Measurements from ENCODE around the gene ITCH. TPM values are rescaled to one million over a fixed set of nuclear protein-coding genes. Genes with fewer than 3 reads are reported as not detected.
"Not testable (repeated sequence)": the region's sequence is repeated elsewhere in the genome, so short reads cannot be mapped to it uniquely, and the experiment has no call there.

Gene ITCH
- polyA plus RNA-seq, 3 donors, result 13.3 to 26.6 (median 19.9) TPM

DNA sequence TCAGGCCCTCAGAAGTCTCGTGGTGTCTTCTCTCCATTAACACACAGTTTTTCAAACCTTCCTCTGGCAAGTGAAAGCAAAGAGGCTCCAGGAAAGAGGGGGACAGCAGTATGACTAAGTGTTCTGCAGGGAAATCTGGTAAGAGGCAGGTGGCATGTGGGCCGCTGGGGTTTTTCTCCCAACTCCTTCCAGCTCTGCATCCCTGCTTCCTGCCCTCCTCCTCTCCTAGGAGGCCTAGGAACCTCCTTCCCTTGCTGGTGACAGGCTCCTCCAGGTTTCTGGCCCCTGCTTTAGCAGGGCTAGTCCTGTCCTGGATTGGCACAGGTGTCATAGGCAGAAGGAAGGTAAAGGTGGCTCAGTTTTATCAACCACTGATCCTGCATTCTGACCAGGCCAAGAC, 7.6 kb upstream of the ITCH start:
- H3K27ac Mint-ChIP-seq, result no peak overlapping the region
- peaks cover 0 to 2% (median 0%) of the 10 kb centered on the region in 7 donors for H3K9me3 Mint-ChIP-seq
- no CpG with 5 or more reads among the region's 2 CpGs for WGBS (ENCODE audit: insufficient coverage)
- peaks cover 0 to 5% (median 4%) of the 10 kb centered on the region in 3 donors for H3K27me3 Mint-ChIP-seq (ENCODE audit: low read depth in 3 of 3)
- H3K4me2 ChIP-seq (replicated peaks; ENCODE audit: extremely low read depth, low read length, poor library complexity, severe bottlenecking), result no peak overlapping the region
- H3K4me1 Mint-ChIP-seq, result peaks cover 2% of the 10 kb centered on the region
- TF ChIP-seq, protein P1, sequence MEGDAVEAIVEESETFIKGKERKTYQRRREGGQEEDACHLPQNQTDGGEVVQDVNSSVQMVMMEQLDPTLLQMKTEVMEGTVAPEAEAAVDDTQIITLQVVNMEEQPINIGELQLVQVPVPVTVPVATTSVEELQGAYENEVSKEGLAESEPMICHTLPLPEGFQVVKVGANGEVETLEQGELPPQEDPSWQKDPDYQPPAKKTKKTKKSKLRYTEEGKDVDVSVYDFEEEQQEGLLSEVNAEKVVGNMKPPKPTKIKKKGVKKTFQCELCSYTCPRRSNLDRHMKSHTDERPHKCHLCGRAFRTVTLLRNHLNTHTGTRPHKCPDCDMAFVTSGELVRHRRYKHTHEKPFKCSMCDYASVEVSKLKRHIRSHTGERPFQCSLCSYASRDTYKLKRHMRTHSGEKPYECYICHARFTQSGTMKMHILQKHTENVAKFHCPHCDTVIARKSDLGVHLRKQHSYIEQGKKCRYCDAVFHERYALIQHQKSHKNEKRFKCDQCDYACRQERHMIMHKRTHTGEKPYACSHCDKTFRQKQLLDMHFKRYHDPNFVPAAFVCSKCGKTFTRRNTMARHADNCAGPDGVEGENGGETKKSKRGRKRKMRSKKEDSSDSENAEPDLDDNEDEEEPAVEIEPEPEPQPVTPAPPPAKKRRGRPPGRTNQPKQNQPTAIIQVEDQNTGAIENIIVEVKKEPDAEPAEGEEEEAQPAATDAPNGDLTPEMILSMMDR (IDR thresholded peaks at IDR 0.05), result no peak
- H3K79me2 ChIP-seq (ENCODE audit: insufficient read depth, low read length), result no peaks in the 10 kb centered on the region
- H3K36me3 Mint-ChIP-seq, result no peaks in the 10 kb centered on the region
- peak overlapping the region; percentile 21 for H2AFZ ChIP-seq (ENCODE audit: insufficient read depth, low read depth, low read length, poor library complexity, severe bottlenecking)
- no peak for DNase-seq
- no peak overlapping the region for H3K9ac ChIP-seq (ENCODE audit: insufficient read depth, low read length, poor library complexity, severe bottlenecking)
- H4K20me1 ChIP-seq (ENCODE audit: insufficient read depth, low read length), result no peaks in the 10 kb centered on the region
- no peaks in the 10 kb centered on the region for H3K27me3 ChIP-seq (ENCODE audit: control insufficient read depth in 2 of 2, insufficient read depth in 2 of 2, low read length in 2 of 2)
- H3K4me3 Mint-ChIP-seq, result no peak overlapping the region
- intact Hi-C loops (cut with micrococcal nuclease), result no loop called here
- H3K4me3 ChIP-seq (replicated peaks in 1 of 3; ENCODE audit: low read depth in 2 of 3, low read length in 3 of 3), result no peak overlapping the region
- H3K27ac ChIP-seq (ENCODE audit: low read depth in 1 of 2, low read length in 2 of 2), result no peak overlapping the region
- H3K9me3 ChIP-seq (replicated peaks in 1 of 2; ENCODE audit: control insufficient read depth in 1 of 2, insufficient read depth in 1 of 2, low read length in 2 of 2), result no peaks in the 10 kb centered on the region
- H3K36me3 ChIP-seq (replicated peaks in 1 of 2; ENCODE audit: control insufficient read depth in 1 of 2, insufficient read depth in 2 of 2, low read length in 2 of 2), result no peaks in the 10 kb centered on the region
- H3K4me1 ChIP-seq (ENCODE audit: control insufficient read depth in 1 of 2, insufficient read depth in 2 of 2, low read length in 2 of 2), result no peaks in the 10 kb centered on the region

DNA sequence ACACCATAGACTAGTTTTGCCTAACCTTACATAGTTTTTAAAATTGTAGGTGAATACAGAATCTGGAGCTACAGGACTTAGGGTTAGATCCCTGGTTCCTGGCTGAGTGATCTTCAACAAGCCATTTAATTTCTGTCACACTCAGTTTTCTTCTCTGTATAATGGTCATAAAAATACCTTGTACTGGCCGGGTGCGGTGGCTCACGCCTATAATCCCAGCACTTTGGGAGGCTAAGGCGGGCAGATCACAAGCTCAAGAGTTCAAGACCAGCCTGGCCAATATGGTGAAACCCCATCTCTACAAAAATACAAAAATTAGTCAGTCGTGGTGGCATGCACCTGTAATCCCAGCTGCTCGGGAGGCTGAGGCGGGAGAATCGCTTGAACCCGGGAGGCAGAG, 3.3 kb upstream of the ITCH start:
- Histone ChIP-seq H3K79me2 (ENCODE audit: insufficient read depth, low read length) (peaks cover 18% of the 10 kb centered on the region), H3K4me1 (ENCODE audit: control insufficient read depth in 1 of 2, insufficient read depth in 2 of 2, low read length in 2 of 2) (peaks cover 11 to 17% of the 10 kb centered on the region in 2 donors)
- not testable (repeated sequence) for H4K20me1 ChIP-seq (ENCODE audit: insufficient read depth, low read length); DNase-seq; H3K27ac ChIP-seq (ENCODE audit: low read depth in 1 of 2, low read length in 2 of 2); H3K27me3 Mint-ChIP-seq (ENCODE audit: low read depth in 3 of 3); H3K27me3 ChIP-seq (ENCODE audit: control insufficient read depth in 2 of 2, insufficient read depth in 2 of 2, low read length in 2 of 2); H3K9me3 Mint-ChIP-seq; H2AFZ ChIP-seq (ENCODE audit: insufficient read depth, low read depth, low read length, poor library complexity, severe bottlenecking); H3K36me3 Mint-ChIP-seq; H3K9me3 ChIP-seq (replicated peaks in 1 of 2; ENCODE audit: control insufficient read depth in 1 of 2, insufficient read depth in 1 of 2, low read length in 2 of 2); H3K9ac ChIP-seq (ENCODE audit: insufficient read depth, low read length, poor library complexity, severe bottlenecking); H3K36me3 ChIP-seq (replicated peaks in 1 of 2; ENCODE audit: control insufficient read depth in 1 of 2, insufficient read depth in 2 of 2, low read length in 2 of 2); H3K4me2 ChIP-seq (replicated peaks; ENCODE audit: extremely low read depth, low read length, poor library complexity, severe bottlenecking); H3K4me3 ChIP-seq (replicated peaks in 1 of 3; ENCODE audit: low read depth in 2 of 3, low read length in 3 of 3); H3K4me3 Mint-ChIP-seq; H3K27ac Mint-ChIP-seq
- H3K4me1 Mint-ChIP-seq, result peaks cover 12% of the 10 kb centered on the region
- intact Hi-C loops (cut with micrococcal nuclease), result loop anchor here (5.0 kb wide), 2 partner anchors 57 to 788 kb away; partner anchors contain the start of genes AHCY (in 1 of the 2) and EDEM2 (in 1 of the 2)
- WGBS (ENCODE audit: insufficient coverage), result 100% methylated on average over 5 of the region's 9 CpGs
